C4-2B (cell line): Measurements from ENCODE around the gene TRIM10.

ENCODE experiments used
- ZFX ChIP-seq: fragments of 450-650 bp; IDR thresholded peaks from 2 replicates; pipeline ENCODE4 v1.6.1; 2017
- TF ChIP-seq, protein P1 (sequence below): fragments of 450-650 bp; conservative IDR thresholded peaks from 2 replicates; pipeline ENCODE4 v1.5.1; 2017; ENCODE audit warnings: mild to moderate bottlenecking

DNA sequence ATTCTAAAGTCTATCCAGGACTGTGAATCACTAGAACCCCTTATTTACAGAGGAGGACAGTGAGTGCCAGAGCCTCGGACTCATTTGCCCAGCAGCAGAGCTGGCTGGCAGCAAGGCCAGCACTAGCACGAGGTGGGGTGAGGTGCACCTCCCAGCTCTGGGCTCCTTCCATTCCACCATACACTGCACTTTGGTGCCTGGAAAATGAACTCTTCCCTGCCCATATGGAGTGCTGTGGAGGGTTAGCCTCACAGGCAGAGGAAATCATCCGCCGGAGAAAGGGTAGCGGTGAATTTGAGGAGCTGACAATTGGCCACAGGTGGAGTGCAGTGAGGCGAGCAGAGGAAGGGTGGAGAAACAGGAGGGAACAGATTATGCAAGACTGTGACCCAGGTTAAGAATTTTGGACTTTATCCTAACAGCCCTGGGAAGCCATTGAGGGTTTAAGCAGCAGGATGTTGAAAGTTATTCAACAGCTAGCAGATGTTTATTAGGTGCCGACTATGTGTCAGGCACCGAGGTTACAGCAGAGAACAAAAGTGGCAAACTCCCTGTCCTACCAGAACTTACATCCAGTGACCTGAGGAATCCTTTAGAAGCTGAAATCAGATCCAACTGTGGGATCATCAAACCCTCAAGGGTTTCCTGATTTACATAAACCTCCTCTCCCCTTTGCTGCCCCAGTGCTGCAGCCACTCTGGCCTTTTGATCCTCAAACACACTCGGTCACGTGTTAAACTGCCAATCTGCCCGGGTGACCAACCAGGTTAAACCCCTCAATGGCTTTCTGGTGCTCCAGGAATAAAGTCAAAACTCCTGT is 46.0 kb upstream of the TRIM10 start:
- TF ChIP-seq, protein P1, sequence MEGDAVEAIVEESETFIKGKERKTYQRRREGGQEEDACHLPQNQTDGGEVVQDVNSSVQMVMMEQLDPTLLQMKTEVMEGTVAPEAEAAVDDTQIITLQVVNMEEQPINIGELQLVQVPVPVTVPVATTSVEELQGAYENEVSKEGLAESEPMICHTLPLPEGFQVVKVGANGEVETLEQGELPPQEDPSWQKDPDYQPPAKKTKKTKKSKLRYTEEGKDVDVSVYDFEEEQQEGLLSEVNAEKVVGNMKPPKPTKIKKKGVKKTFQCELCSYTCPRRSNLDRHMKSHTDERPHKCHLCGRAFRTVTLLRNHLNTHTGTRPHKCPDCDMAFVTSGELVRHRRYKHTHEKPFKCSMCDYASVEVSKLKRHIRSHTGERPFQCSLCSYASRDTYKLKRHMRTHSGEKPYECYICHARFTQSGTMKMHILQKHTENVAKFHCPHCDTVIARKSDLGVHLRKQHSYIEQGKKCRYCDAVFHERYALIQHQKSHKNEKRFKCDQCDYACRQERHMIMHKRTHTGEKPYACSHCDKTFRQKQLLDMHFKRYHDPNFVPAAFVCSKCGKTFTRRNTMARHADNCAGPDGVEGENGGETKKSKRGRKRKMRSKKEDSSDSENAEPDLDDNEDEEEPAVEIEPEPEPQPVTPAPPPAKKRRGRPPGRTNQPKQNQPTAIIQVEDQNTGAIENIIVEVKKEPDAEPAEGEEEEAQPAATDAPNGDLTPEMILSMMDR: no peak
- TF ChIP-seq ZFX: no peak
